ENCODE data around the gene LIMS1.
"Not testable (repeated sequence)": the region's sequence is repeated elsewhere in the genome, so short reads cannot be mapped to it uniquely, and the experiment has no call there.

The LIMS1 gene

DNA sequence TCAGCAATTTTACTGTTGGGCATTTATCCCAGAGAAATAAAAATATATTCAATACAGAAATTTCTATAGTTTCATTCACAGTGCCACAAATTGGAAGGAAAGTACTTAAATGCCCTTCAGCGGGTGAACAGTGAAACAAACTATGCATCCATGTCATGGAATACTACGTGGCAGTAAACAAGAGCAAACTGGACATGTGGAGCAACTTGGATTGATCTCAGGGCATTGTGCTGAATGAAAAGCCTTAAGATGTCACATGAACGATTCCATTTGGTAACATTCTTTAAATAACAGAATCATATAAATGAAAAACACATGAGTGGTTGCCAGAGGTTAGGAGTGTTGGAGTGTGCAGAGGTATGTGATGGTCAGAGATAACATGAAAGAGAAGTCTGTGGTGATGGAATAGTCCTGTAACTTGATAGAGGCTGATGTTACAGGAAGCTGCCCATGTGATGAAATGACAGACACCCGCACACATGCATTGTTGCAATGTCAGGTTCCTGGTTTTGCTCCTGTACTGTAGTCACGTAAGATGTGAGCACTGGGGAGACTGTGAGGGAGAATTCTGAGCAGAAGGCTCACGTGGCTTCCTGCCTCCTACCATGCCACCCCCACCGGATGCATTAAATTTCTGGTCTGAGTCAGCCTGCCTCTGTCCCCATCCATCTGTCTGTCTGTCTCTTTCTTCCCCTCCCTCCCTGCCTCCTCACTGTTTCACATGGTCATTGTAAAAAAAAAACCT lies 118.1 kb downstream of the LIMS1 start:
- Mint-ChIP-seq H3K4me3 (peak overlapping the region; percentile 82), H3K9me3 (peaks cover 14% of the 10 kb centered on the region), H3K27ac (peak overlapping the region; percentile 94), H3K4me1 (ENCODE audit: low read depth) (peaks cover 50% of the 10 kb centered on the region), H3K36me3 (ENCODE audit: low read depth) (peaks cover 25% of the 10 kb centered on the region)
- DNase-seq (ENCODE audit: low spot score), result peak; percentile 67
- H3K27me3 Mint-ChIP-seq (ENCODE audit: low read depth), result not testable (repeated sequence)

DNA sequence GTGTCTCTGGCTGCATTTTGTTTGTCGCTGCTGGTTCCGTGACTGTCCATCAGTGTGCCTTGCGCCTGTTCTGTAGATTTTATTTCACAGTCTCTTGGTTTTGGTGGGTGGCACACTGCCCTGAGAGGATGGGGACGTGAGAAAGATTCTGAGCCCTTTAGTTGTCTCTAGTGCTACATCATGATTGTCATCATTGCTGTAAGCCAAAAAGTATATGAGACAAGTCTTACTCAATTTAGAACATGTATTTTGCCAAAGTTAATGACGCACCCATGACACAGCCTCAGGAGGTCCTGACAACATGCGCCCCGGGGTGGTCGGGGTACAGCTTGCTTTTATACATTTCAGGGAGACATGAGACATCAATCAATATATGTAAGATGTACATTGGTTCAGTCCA lies 119.2 kb downstream of the LIMS1 start:
- DNase-seq (ENCODE audit: low spot score); H3K27ac Mint-ChIP-seq; H3K4me3 Mint-ChIP-seq; H3K27me3 Mint-ChIP-seq (ENCODE audit: low read depth); H3K9me3 Mint-ChIP-seq: not testable (repeated sequence)
- peaks cover 39% of the 10 kb centered on the region for H3K4me1 Mint-ChIP-seq (ENCODE audit: low read depth)
- peaks cover 16% of the 10 kb centered on the region for H3K36me3 Mint-ChIP-seq (ENCODE audit: low read depth)

DNA sequence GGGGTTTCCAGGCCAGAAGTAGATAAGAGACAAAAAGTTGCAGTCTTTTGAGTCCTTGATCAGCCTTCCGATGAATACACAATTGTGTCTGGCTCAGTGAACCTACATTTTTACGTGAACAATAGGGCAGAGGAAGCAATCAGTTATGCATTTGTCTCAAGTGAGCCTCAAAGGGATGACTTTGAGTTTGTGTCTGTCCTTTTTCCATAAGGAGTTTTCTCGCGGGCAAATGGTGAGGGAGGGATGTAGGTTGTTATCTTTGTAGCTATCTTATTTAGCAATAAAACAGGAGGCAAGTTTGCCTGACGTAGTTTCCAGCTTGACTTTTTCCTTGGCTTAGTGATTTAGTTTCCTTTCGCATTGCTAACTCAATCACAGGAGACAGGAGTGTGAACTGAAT lies 119.6 kb downstream of the LIMS1 start:
- H3K27me3 Mint-ChIP-seq (ENCODE audit: low read depth); H3K27ac Mint-ChIP-seq; DNase-seq (ENCODE audit: low spot score); H3K9me3 Mint-ChIP-seq: not testable (repeated sequence)
- peaks cover 35% of the 10 kb centered on the region for H3K4me1 Mint-ChIP-seq (ENCODE audit: low read depth)
- peaks cover 15% of the 10 kb centered on the region for H3K36me3 Mint-ChIP-seq (ENCODE audit: low read depth)
- peak overlapping the region; percentile 24 for H3K4me3 Mint-ChIP-seq

DNA sequence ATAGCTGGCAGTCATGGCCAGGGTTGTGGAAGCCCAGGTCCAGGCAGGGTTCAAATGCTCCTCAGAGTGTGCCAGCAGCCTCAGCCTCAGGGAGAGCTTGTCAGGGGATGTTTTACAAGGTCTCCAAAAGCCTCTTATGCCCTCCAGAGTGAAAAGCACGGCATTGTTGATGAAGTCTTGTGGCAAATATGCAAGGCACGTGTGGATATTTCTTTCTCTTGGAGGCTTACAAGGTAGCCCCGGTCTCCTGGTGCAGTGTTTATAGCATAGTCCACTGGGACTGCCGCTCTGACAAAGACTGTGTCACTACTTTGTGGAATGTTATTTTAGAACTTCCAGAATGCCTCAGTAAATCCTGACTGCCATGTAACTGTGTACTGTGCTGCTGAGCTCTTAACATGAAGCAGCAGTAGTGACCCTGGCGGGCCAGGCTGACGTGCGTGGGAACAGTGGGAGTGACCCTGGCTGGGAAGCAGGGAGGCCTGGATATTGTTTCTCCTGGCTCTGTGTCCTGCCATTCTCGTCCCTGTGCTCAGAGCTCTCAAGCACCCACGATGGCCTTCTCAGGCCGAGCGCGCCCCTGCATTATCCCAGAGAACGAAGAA lies 120.4 kb downstream of the LIMS1 start:
- not testable (repeated sequence) for H3K27ac Mint-ChIP-seq; H3K36me3 Mint-ChIP-seq (ENCODE audit: low read depth); DNase-seq (ENCODE audit: low spot score); H3K4me3 Mint-ChIP-seq; H3K9me3 Mint-ChIP-seq; H3K27me3 Mint-ChIP-seq (ENCODE audit: low read depth)
- H3K4me1 Mint-ChIP-seq (ENCODE audit: low read depth), result peaks cover 27% of the 10 kb centered on the region

DNA sequence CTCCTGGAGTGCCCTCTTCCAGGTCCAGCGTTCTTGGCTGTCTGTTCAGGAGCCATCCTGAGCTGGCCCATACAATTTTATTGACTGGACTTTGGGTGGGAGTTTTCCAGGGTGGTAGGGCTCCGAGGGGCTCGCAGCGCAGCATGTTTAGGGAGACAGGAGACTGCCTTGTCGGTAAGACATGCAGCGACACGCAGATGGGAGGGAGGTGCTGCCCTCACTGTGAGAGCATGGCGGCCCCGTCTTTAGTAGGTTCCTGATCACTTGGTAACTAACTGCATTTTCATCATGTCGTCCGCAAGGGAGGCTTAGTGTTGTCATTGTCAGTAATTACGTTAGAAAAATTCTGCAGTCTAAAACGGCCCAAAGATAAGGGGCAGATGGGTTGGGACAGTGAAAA lies 121.0 kb downstream of the LIMS1 start:
- not testable (repeated sequence) for H3K4me3 Mint-ChIP-seq; H3K27me3 Mint-ChIP-seq (ENCODE audit: low read depth); DNase-seq (ENCODE audit: low spot score); H3K27ac Mint-ChIP-seq; H3K9me3 Mint-ChIP-seq; H3K36me3 Mint-ChIP-seq (ENCODE audit: low read depth)
- peaks cover 23% of the 10 kb centered on the region for H3K4me1 Mint-ChIP-seq (ENCODE audit: low read depth)

DNA sequence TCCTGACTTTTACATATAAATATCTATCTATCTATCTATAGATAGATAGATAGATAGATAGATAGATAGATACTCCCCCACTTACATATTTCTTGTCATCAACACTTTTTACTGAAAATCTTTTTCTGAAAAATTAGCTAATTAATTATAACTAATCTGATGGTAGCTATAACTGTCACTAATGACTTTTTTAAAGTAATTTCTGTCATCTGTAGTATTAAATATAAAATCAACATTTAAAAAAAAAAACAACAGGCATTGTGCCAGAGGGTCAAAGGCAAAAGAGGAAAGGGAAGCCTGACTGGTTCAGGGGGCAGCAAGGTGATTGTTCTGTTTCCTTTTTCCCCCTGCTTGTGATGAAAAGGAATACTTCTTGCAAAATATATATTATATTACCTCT lies 122.0 kb downstream of the LIMS1 start:
- H3K4me3 Mint-ChIP-seq; H3K36me3 Mint-ChIP-seq (ENCODE audit: low read depth); DNase-seq (ENCODE audit: low spot score); H3K27ac Mint-ChIP-seq; H3K27me3 Mint-ChIP-seq (ENCODE audit: low read depth); H3K9me3 Mint-ChIP-seq: not testable (repeated sequence)
- peaks cover 14% of the 10 kb centered on the region for H3K4me1 Mint-ChIP-seq (ENCODE audit: low read depth)

DNA sequence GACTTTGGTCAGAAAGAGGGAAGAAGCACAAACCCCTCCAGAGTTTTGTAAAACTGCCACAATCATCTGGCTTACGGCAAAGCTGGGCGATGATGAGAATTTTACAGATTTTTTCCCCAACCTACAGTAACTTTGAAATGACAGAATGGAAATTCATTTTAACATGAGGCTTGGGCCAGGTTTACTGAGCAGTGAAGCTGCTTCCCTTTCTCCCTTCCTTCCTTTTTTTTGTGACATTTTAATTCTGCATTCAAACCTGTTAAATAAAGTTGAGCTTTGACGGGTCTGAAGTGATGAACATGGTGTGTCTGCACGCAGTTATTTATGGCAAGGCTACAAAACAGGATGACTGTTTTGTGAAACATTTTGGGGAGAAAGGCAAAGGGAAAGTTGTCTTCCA lies 123.2 kb downstream of the LIMS1 start:
- H3K4me1 Mint-ChIP-seq (ENCODE audit: low read depth); DNase-seq (ENCODE audit: low spot score); H3K4me3 Mint-ChIP-seq; H3K27me3 Mint-ChIP-seq (ENCODE audit: low read depth); H3K27ac Mint-ChIP-seq; H3K9me3 Mint-ChIP-seq: not testable (repeated sequence)
- peaks cover 11% of the 10 kb centered on the region for H3K36me3 Mint-ChIP-seq (ENCODE audit: low read depth)

DNA sequence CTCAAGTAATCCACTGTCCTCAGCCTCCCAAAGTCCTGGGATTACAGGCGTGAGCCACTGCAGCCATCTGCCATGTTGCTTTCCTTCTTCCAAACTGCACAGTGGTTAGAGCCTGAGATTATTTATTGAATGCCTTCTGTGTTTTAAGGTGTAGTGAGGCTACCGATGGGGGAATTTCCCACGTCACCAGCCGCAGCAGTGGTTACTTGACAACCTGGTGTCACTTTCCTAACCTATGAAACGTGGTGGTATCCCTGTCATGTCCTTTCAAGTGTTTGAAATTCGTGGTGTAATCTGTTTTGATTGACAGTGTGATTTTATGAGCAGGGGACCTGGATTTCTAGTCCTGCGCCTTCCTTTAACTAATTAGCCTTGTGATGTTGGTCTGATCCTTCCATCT lies 124.3 kb downstream of the LIMS1 start:
- not testable (repeated sequence) for H3K9me3 Mint-ChIP-seq; H3K4me1 Mint-ChIP-seq (ENCODE audit: low read depth)

DNA sequence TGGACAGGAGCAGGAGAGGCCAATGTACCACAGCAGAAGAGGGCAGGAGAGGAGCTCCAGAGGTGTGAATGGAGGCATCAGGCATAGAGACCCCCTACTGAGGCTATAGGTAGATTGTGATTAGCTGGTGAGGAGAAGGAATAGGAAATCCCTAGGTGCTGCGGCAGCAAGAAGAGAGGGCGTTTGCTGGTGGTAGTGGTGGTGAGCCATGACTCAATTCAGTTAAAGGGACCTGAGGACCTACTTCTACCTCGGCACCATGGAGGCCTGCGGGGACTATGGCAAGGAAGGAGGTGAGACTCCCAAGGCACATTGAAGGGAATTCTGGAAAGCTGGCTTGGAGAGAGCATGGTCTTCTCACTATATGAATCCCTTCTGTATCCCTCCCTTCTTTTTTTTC lies 127.2 kb downstream of the LIMS1 start:
- H3K36me3 Mint-ChIP-seq (ENCODE audit: low read depth), result peaks cover 11% of the 10 kb centered on the region
- not testable (repeated sequence) for H3K27me3 Mint-ChIP-seq (ENCODE audit: low read depth); H3K27ac Mint-ChIP-seq; DNase-seq (ENCODE audit: low spot score); H3K4me1 Mint-ChIP-seq (ENCODE audit: low read depth); H3K9me3 Mint-ChIP-seq; H3K4me3 Mint-ChIP-seq

More for the DNA sequence above, 124.3 kb downstream of the LIMS1 start:
- not testable (repeated sequence) for H3K27ac Mint-ChIP-seq; H3K4me3 Mint-ChIP-seq; DNase-seq (ENCODE audit: low spot score); H3K27me3 Mint-ChIP-seq (ENCODE audit: low read depth)
- H3K36me3 Mint-ChIP-seq (ENCODE audit: low read depth), result peaks cover 11% of the 10 kb centered on the region

DNA sequence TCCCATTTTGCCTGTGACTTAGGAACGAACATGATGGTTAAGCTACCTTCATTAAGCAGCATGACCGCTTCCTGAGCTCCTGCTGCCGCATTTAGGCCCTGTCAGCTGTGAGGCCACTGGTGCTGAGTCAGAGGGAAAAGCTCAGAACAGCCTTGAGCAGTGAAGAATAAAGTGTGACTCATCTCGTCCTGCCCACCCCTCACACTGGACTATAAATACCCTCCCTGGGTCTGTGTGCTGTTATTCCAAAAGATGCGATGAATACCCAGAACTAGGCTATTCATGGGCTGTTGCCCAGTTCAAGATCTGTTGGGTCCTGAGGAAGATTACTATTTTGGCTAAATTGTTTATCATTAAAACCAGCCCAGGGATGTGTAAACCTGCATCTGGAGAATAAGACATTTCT lies 127.9 kb downstream of the LIMS1 start:
- H3K4me3 Mint-ChIP-seq; H3K27me3 Mint-ChIP-seq (ENCODE audit: low read depth); H3K27ac Mint-ChIP-seq; H3K9me3 Mint-ChIP-seq; H3K4me1 Mint-ChIP-seq (ENCODE audit: low read depth); DNase-seq (ENCODE audit: low spot score): not testable (repeated sequence)
- peaks cover 11% of the 10 kb centered on the region for H3K36me3 Mint-ChIP-seq (ENCODE audit: low read depth)

DNA sequence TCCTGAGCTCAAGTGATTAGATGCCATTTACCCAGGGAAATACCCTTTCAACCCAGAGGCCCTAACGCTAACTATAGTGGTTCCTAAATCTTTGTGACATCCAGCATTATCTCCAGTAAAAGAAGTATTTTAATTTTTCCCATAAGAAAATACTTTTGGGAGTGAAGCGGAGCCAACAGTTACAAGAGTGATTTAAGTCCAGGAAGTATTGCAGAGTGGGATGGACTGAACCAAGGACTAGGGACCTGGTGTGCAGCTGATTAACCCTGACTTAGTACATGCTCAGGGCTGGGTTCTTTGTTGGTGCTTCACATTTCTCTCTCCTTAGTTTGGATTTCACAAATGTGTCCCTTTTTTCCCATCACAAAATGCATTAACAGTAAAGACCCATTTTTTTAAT lies 129.1 kb downstream of the LIMS1 start:
- H3K9me3 Mint-ChIP-seq, result not testable (repeated sequence)

DNA sequence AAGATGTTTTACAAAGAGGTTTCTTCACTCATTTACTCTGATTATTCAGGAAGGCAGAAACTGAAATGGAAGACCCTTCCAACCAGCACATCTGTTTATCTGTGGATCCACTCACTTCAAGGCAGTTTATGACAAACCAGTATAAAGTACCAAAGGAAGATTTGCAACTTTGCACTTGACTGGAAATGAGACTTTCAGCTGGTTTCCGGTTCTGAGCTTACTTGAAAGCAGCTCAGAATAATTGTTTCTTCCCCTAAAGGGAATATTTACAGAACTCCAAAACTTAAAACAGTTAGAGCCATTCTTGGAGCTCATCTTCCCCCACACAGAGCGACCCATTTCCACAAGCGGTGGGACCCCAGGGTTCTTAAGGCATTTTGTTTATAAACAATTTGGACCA lies 129.8 kb downstream of the LIMS1 start:
- not testable (repeated sequence) for H3K4me3 Mint-ChIP-seq; H3K27ac Mint-ChIP-seq; H3K4me1 Mint-ChIP-seq (ENCODE audit: low read depth)

More for the DNA sequence above, 129.1 kb downstream of the LIMS1 start:
- not testable (repeated sequence) for H3K4me1 Mint-ChIP-seq (ENCODE audit: low read depth); H3K27me3 Mint-ChIP-seq (ENCODE audit: low read depth); H3K4me3 Mint-ChIP-seq; DNase-seq (ENCODE audit: low spot score); H3K27ac Mint-ChIP-seq
- peaks cover 11% of the 10 kb centered on the region for H3K36me3 Mint-ChIP-seq (ENCODE audit: low read depth)

DNA sequence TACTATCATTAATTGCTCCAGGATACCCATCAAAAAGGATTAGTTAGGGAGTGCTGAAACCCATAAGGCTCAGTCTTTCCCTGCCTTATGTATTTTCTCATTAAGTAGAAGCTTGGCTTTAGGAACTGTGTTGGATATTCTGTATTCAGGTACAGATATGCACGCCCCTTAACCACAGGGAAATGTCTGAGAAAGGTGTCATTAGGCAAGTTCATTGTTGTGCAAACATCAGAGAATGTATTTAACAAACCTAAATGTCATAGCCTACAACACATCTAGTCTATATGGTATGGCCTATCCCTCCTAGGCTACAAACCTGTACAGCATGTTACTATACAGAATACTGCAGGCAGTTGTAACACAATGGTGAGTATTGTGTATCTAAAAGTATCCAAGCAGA lies 130.7 kb downstream of the LIMS1 start:
- H3K27ac Mint-ChIP-seq; H3K4me1 Mint-ChIP-seq (ENCODE audit: low read depth); H3K4me3 Mint-ChIP-seq; H3K27me3 Mint-ChIP-seq (ENCODE audit: low read depth); H3K9me3 Mint-ChIP-seq; DNase-seq (ENCODE audit: low spot score): not testable (repeated sequence)
- peaks cover 12% of the 10 kb centered on the region for H3K36me3 Mint-ChIP-seq (ENCODE audit: low read depth)

More for the DNA sequence above, 129.8 kb downstream of the LIMS1 start:
- peaks cover 14% of the 10 kb centered on the region for H3K36me3 Mint-ChIP-seq (ENCODE audit: low read depth)
- DNase-seq (ENCODE audit: low spot score); H3K27me3 Mint-ChIP-seq (ENCODE audit: low read depth); H3K9me3 Mint-ChIP-seq: not testable (repeated sequence)

DNA sequence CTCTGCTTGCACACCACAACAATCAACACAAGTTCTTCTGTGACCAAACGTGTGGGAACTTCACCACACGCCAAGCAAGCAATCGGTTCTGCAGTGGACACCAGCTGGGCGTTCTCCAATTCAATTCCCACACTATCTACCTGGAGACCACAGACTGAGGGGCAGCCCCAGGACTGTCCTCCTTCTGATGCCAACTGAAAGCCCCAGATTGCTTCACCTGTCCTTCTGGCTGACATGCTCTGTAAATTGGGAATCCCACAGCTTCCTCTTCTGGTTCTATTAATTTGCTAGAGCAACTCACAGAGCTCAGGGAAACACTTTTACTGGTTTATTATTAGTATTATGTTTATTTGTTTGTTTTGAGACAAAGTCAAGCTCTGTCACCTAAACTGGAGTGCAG lies 131.7 kb downstream of the LIMS1 start:
- H3K27ac Mint-ChIP-seq; H3K27me3 Mint-ChIP-seq (ENCODE audit: low read depth); H3K4me3 Mint-ChIP-seq; DNase-seq (ENCODE audit: low spot score); H3K4me1 Mint-ChIP-seq (ENCODE audit: low read depth); H3K9me3 Mint-ChIP-seq: not testable (repeated sequence)
- H3K36me3 Mint-ChIP-seq (ENCODE audit: low read depth), result peaks cover 12% of the 10 kb centered on the region

DNA sequence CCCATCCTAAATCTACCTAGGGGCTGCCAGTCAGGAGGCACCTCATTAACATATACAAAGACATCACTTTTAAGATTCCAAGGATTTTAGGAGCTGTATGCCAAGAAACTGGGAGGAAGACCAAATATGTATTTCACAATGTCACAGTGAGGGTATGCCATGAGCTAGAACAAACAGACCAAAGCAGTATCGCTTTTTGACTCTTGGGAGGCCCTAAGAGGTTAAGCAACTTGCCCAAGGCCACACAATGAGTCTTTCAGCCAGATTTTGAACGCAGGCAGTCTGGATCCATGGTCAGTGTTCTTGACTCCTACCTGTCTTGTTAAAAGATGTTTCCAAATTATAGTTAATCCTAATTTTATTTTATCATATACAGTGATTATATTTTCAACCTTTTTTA lies 132.9 kb downstream of the LIMS1 start:
- not testable (repeated sequence) for H3K4me1 Mint-ChIP-seq (ENCODE audit: low read depth); H3K9me3 Mint-ChIP-seq; H3K27ac Mint-ChIP-seq; H3K27me3 Mint-ChIP-seq (ENCODE audit: low read depth); H3K36me3 Mint-ChIP-seq (ENCODE audit: low read depth); H3K4me3 Mint-ChIP-seq; DNase-seq (ENCODE audit: low spot score)
